Activated naive CD4-positive, alpha-beta T cell treated with anti-CD3 and anti-CD28 coated beads, Interleukin-2, amount 50 U/mL, for 16 hours (primary cell): ENCODE results near the gene ALDH1L1.
"Not testable (repeated sequence)": the region's sequence is repeated elsewhere in the genome, so short reads cannot be mapped to it uniquely, and the experiment has no call there.

Experiments
- DNase-seq: peaks from one replicate; pipeline ENCODE4 v3.0.0-alpha.2; 2020

ALDH1L1 gene

DNA sequence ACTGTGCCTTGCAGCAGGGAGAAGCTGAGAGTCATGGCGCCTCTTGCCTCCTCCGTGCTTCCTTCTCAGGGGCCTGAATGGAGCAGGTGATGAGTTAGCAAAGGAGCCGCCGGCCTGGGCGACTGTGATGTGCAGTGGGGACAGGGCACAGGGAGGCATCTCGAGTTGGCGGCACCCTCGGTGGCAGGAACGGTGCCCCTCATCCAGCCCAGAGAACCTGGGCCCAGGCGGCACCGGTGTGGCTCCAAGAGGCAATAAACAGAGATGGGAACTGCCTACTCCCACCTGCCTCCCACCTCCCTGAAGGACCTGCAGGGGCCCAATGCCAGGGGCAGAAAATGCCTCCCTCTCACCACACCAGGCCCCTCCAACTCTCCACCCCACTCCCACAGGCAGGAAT lies 102.6 kb downstream of the ALDH1L1 start:
- no peak for DNase-seq

DNA sequence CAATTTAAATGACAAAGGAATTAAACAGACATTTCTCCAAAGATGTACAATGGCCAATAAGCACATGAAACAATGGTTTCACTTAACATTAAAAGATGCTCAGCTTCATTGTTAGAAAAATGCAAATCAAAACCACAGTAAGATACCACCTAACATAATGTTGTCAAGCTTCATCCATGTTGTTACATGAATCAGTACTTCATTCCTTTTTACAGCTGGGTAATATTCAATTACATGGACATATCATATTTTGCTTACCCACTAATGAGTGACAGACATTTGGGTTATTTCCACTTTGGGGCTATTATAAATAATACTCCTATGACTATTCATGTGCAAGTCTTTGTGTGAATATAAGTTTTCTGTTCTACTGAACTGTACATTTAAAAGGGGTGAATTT lies 104.2 kb downstream of the ALDH1L1 start:
- no peak for DNase-seq

DNA sequence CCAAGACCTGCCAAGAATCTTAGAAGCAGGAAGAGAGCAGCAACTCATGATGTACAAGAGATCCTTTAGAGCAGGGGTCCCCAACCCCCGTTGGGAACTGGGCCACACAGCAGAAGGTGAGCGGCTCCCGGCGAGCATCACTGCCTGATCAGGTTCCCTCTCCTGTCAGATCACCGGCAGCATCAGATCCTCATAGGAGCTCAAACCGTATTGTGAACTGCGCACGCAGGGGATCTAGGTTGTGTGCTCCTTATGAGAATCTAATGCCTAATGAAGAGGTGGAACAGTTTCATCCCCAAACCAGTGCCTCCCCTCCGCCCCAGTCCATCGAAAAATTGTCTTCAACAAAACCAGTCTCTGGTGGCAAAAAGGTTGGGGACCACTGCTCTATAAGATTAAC lies 110.2 kb downstream of the ALDH1L1 start:
- DNase-seq = no peak

DNA sequence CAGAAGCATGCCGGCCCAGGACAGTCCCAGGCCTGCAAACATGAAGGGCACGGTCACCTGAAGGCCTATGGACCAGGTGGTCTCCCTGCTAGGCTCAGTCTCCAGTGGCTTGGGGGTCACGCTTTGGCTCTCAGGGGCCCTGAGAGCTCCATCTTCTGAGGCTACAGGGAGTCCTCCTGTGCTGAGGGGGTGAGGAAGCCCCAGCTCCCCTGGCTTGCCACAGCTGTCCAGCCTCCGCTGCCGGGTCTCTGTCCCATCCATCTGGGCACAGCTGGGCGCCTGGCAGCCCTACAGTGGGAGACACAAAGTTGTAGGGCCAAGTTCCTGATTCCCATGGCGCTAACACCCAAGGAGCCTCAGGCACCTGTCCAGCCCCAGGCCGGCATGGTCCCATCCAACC lies 112.4 kb downstream of the ALDH1L1 start:
- DNase-seq = no peak

DNA sequence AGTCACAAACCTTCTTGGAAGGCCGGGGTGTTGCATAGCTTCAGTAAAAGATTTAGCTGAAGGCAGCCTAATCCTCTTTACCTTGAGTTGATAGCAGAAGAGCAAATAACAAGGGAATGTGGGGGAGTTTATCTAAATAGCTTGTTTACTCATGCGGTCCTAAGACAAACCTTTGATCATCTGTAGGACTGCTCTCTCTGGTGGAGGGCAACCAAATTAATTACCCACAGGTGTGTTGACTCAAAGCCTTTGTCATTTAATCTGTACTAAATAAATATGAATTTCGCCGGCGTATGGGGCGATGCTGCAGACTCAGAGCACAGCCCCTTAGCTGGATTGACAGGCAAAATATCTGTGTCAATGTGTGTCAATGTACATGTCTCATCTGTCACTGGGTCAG lies 113.7 kb downstream of the ALDH1L1 start:
- not testable (repeated sequence) for DNase-seq

GRCh38 chr3:126065876-126066275 lies 114.5 kb downstream of the ALDH1L1 start:
- DNase-seq = no peak

- DNase-seq = no peak
Observed at GRCh38 chr3:126064627-126065258, 115.6 kb downstream of the ALDH1L1 start.

- DNase-seq = no peak
Observed at GRCh38 chr3:126063358-126063965, 116.9 kb downstream of the ALDH1L1 start.

GRCh38 chr3:126061301-126062032 lies 118.9 kb downstream of the ALDH1L1 start:
- no peak for DNase-seq

DNA sequence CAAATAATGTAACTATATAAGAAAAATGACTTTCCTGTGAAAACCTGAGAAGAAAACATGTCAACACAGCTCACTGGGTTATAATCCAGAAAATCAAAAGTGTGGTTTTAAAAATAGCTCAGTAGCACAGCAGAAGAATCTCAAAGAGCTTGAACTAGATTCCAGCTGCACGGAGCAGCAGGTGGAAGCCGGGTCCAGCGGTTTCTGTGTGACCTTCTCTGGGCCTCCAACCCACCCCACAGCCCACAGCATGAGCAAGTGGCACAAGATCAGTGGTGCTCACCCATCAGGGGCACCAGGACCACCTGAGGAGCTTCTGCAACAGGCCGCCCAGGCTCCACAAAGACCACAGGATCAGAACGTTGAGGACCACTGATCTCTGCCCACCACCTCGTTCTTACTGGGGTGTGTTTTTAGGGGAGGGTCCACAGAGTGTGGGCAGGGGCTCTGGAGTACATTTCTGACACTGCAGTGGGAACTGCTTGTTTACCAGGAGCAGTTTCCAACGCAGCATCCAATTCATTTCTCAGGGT lies 119.7 kb downstream of the ALDH1L1 start:
- DNase-seq = no peak

GRCh38 chr3:126058666-126059065 lies 121.7 kb downstream of the ALDH1L1 start:
- DNase-seq = no peak

DNA sequence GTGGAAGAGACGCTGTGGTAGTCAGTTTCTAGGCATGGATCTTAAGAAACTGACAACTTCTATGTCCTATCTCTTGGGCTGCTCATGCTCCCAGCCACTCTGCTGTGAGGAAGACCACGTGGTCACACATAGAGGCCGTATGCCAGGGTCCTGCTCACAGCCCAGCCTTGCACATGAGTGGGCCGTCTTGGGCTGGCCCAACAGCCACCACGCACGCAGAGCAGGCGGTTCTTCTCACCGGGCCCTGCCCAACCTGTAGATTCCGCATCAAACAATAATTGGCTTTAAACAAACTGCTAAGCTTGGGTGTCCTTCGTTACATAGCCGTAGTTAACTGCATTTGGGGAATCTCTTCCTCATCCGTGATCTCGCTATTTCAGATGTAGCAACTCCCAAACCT lies 122.5 kb downstream of the ALDH1L1 start:
- DNase-seq = no peak

GRCh38 chr3:126057501-126057819 lies 122.9 kb downstream of the ALDH1L1 start:
- DNase-seq = no peak

GRCh38 chr3:126056681-126057500 lies 123.5 kb downstream of the ALDH1L1 start:
- no peak for DNase-seq

GRCh38 chr3:126056088-126056487 lies 124.3 kb downstream of the ALDH1L1 start:
- no peak for DNase-seq

DNA sequence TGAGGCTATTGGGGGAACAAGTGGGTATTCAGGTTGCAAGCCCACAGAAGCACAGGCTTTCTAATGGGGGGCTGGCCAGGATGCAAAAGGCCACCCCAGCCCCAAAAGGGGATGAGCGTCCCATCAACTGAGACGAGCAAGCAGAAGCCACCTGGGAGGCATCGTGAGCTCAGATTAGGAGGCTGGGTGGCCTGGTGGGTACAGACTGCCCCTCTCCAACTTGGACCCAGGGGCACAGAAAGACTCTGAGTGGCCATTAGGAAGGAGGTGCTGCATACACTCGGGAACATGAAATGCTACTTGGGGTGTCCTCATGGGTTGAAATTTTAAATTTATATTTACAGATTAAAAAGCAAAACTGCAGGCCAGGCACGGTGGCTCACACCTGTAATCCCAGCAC lies 125.5 kb downstream of the ALDH1L1 start:
- no peak for DNase-seq

DNA sequence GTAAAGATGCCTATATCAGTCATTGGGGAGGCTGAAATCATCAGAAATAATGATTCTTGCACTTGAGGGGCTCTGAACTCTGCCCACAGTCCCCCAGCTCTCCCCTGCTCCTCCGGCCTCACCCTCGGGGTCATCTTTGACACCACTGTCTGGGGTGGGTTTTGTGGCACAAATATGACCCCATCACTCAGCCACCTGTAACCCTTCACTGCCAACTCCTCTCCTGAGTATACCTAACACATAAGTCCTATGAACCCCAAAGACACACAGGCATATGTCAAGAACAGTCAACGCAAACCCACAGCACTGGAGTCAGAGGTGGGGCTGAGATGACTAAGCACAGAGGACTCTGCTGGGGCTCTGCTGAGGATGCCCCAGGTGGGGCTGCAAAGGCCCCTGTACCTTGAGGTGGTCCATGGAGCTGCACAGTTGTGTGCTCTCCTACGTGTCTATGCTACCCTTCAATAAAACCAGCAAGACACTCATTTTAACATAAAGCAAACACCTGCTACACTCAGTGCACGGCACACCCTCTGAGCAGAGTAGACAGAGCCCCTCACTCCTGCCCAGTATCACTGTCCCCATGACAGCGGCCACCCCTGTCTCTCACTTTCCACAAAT lies 126.3 kb downstream of the ALDH1L1 start:
- no peak for DNase-seq
